ENCODE data around the gene FGGY.
"Not testable (repeated sequence)": the region's sequence is repeated elsewhere in the genome, so short reads cannot be mapped to it uniquely, and the experiment has no call there.

FGGY gene

GRCh38 chr1:59604191-59604590 is 307.3 kb downstream of the FGGY start:
- DNase-seq = no peak

- no peak for DNase-seq
Measured at GRCh38 chr1:59605184-59605583, 308.3 kb downstream of the FGGY start.

- DNase-seq = no peak
Measured at GRCh38 chr1:59605761-59606160, 308.9 kb downstream of the FGGY start.

GRCh38 chr1:59609245-59609644 is 312.4 kb downstream of the FGGY start:
- DNase-seq = no peak

GRCh38 chr1:59610499-59610898 is 313.6 kb downstream of the FGGY start:
- DNase-seq = not testable (repeated sequence)

GRCh38 chr1:59617434-59617833 is 320.5 kb downstream of the FGGY start:
- no peak for DNase-seq

- no peak for DNase-seq
Measured at GRCh38 chr1:59619557-59619956, 322.7 kb downstream of the FGGY start.

GRCh38 chr1:59625384-59625783 is 328.5 kb downstream of the FGGY start:
- no peak for DNase-seq

GRCh38 chr1:59631561-59632255 is 334.8 kb downstream of the FGGY start:
- DNase-seq = no peak

GRCh38 chr1:59635097-59635496 is 338.2 kb downstream of the FGGY start:
- no peak for DNase-seq

GRCh38 chr1:59638231-59638711 is 341.4 kb downstream of the FGGY start:
- DNase-seq = no peak

GRCh38 chr1:59639266-59639665 is 342.4 kb downstream of the FGGY start:
- no peak for DNase-seq

GRCh38 chr1:59640851-59641250 is 344.0 kb downstream of the FGGY start:
- DNase-seq = no peak

GRCh38 chr1:59641836-59642235 is 344.9 kb downstream of the FGGY start:
- DNase-seq = no peak

- no peak for DNase-seq
Measured at GRCh38 chr1:59643526-59643925, 346.6 kb downstream of the FGGY start.

- no peak for DNase-seq
Measured at GRCh38 chr1:59645893-59646292, 349.0 kb downstream of the FGGY start.

- not testable (repeated sequence) for DNase-seq
Measured at GRCh38 chr1:59653142-59653958, 356.5 kb downstream of the FGGY start.

- no peak for DNase-seq
Measured at GRCh38 chr1:59653968-59654367, 357.1 kb downstream of the FGGY start.

- no peak for DNase-seq
Measured at GRCh38 chr1:59657873-59658465, 361.1 kb downstream of the FGGY start.

- no peak for DNase-seq
Measured at GRCh38 chr1:59664166-59664565, 367.3 kb downstream of the FGGY start.

GRCh38 chr1:59666106-59666505 is 369.2 kb downstream of the FGGY start:
- DNase-seq = no peak

- no peak for DNase-seq
Measured at GRCh38 chr1:59667020-59667419, 370.1 kb downstream of the FGGY start.

- DNase-seq = no peak
Measured at GRCh38 chr1:59669752-59670312, 372.9 kb downstream of the FGGY start.

- DNase-seq = no peak
Measured at GRCh38 chr1:59670662-59671061, 373.8 kb downstream of the FGGY start.

Measured in CD4-positive, alpha-beta T cell treated with Interleukin-17A for 1 hour (primary cell).